MM.1S (cell line): ENCODE results near the gene KIAA0319L.

Experiments used
- CTCF ChIP-seq: fragments of 300-600 bp; sonication (generic); IDR thresholded peaks from 2 replicates; pipeline ENCODE4 v1.5.1; 2016; ENCODE audit warnings: antibody characterized with exemption, low read length, mixed read lengths
- EZH2 ChIP-seq: fragments of 300-600 bp; sonication (generic); optimal IDR thresholded peaks from 2 replicates; pipeline ENCODE3; 2017; ENCODE audit warnings: low read depth, mild to moderate bottlenecking, antibody characterized with exemption, low read length, mixed read lengths

- no peak for TF ChIP-seq CTCF
- TF ChIP-seq EZH2: no peak
Measured at GRCh38 chr1:35475856-35476674, 81.1 kb downstream of the KIAA0319L start.
